GM23248 (cell line): ENCODE measurements around the gene NAAA. TPM values are rescaled to one million over a fixed set of nuclear protein-coding genes. Genes with fewer than 3 reads are reported as not detected.
"Not testable (repeated sequence)": the region's sequence is repeated elsewhere in the genome, so short reads cannot be mapped to it uniquely, and the experiment has no call there.

Source experiments
- DNase-seq: peaks from one replicate; pipeline ENCODE4 v3.0.0-alpha.2; 2015
- H2AFZ ChIP-seq: fragments of 200-600 bp; sonication (generic); 2 replicates; pipeline ENCODE4 v1.6.1; 2016; ENCODE audit warnings: antibody characterized with exemption
- H3F3A ChIP-seq: fragments of 200-600 bp; sonication (generic); 2 replicates; pipeline ENCODE4 v1.6.1; 2016; ENCODE audit warnings: mild to moderate bottlenecking, antibody characterized with exemption, mixed run types; ENCODE audit not compliant: insufficient read depth
- H3K27ac ChIP-seq: fragments of 200-600 bp; sonication (generic); 2 replicates; pipeline ENCODE4 v1.5.1; 2016; ENCODE audit warnings: mild to moderate bottlenecking
- H3K27me3 ChIP-seq: fragments of 200-600 bp; sonication (generic); replicated peaks from 2 replicates; pipeline ENCODE4 v1.6.1; 2016; ENCODE audit warnings: mild to moderate bottlenecking; ENCODE audit not compliant: insufficient read depth
- H3K36me3 ChIP-seq: fragments of 200-600 bp; sonication (generic); 2 replicates; pipeline ENCODE4 v1.6.1; 2016; ENCODE audit warnings: low read depth, mild to moderate bottlenecking
- H3K4me1 ChIP-seq: fragments of 200-600 bp; sonication (generic); 2 replicates; pipeline ENCODE4 v1.6.1; 2016; ENCODE audit warnings: mild to moderate bottlenecking; ENCODE audit not compliant: insufficient read depth
- H3K4me2 ChIP-seq: fragments of 200-600 bp; sonication (generic); one replicate; pipeline ENCODE4 v1.6.1; 2016; ENCODE audit warnings: mild to moderate bottlenecking; ENCODE audit not compliant: unreplicated experiment
- H3K4me3 ChIP-seq: fragments of 200-600 bp; sonication (generic); 2 replicates; pipeline ENCODE4 v1.5.1; 2016; ENCODE audit warnings: mild to moderate bottlenecking
- H3K79me2 ChIP-seq: fragments of 200-600 bp; sonication (generic); 2 replicates; pipeline ENCODE4 v1.6.1; 2016; ENCODE audit warnings: mild to moderate bottlenecking; ENCODE audit not compliant: insufficient read depth
- H3K9ac ChIP-seq: fragments of 200-600 bp; sonication (generic); 2 replicates; pipeline ENCODE4 v1.6.1; 2016; ENCODE audit warnings: mild to moderate bottlenecking
- H3K9me2 ChIP-seq: fragments of 200-600 bp; sonication (generic); 2 replicates; pipeline ENCODE4 v1.6.1; 2016; ENCODE audit warnings: mixed run types, mild to moderate bottlenecking, moderate library complexity; ENCODE audit not compliant: insufficient read depth
- H3K9me3 ChIP-seq: fragments of 200-600 bp; sonication (generic); one replicate; pipeline ENCODE4 v1.6.1; 2017; ENCODE audit warnings: low read depth
- H4K20me1 ChIP-seq: fragments of 200-600 bp; sonication (generic); 2 replicates; pipeline ENCODE4 v1.6.0; 2016; ENCODE audit not compliant: insufficient read depth
- EZH2 ChIP-seq: fragments of 200-600 bp; sonication (generic); IDR thresholded peaks from 2 replicates; pipeline ENCODE4 v1.6.1; 2018; ENCODE audit warnings: antibody characterized with exemption, mild to moderate bottlenecking; ENCODE audit not compliant: insufficient read depth, poor library complexity, severe bottlenecking
- EZH2phosphoT487 ChIP-seq: fragments of 200-600 bp; sonication (generic); IDR thresholded peaks from 2 replicates; pipeline ENCODE4 v1.6.1; 2018; ENCODE audit warnings: antibody characterized with exemption, moderate library complexity, mild to moderate bottlenecking, low read depth; ENCODE audit not compliant: insufficient read depth
- WGBS, 2 experiments: methylation state at CpG; one replicate each; pipeline ENCODE4 v1.1.6; 2015 to 2017; ENCODE audit warnings: low lambda C conversion rate in 2 of 2, low coverage in 1 of 2; ENCODE audit errors: missing lambda C conversion rate in 2 of 2; 5-methylcytosine and 5-hydroxymethylcytosine counted together
- in situ Hi-C: fragments of 300-500 bp; cut with MboI; formaldehyde crosslinking; loops from 2 replicates; pipeline ENCODE4 v1.15.0; 2020
- polyA plus RNA-seq: library from polyadenylated mRNA; unstranded; fragments of >200 nt; fragmentation: Nextera tagmentation; extraction: Ambion mirVana; gene quantifications from 2 replicates; pipeline ENCODE4 v1.2.1, GENCODE V29; 2016
- total RNA-seq: library from RNA; depleted of rRNA; stranded (reverse); fragments of >200 nt; shearing (Covaris generic); gene quantifications from 2 replicates; pipeline ENCODE4 v1.2.3, GENCODE V29; 2014

NAAA gene
- total and polyA plus RNA-seq, 2 experiments from 2014 or later = 34.3 to 56.4 TPM

DNA sequence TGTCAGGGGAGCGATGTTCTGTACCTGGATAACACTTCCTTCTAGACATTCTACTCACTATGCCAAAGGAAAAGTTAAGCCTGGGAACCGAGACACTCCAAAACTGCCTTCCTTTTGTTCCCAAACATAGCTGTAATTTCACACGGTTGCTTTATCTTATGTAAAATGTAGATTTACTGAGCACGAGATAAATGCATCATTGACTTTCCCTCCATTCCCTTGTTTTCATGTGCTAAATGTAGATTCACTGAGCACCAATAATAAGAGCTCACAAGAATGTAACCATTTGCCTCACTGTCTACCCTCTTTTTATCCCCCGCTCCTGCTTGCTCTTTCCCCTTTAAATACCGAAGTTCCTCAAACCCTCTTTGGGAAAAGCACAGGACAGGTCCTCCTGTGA, 27.8 kb downstream of the NAAA start:
- H3K79me2 ChIP-seq = no peaks in the 10 kb centered on the region
- 0 out of 2 replicates have a peak, but pooled peaks cover 3% of the 10 kb centered on the region for H3K4me1 ChIP-seq
- no peak overlapping the region for H3K27ac ChIP-seq
- no peak overlapping the region for H3K9ac ChIP-seq
- in situ Hi-C loops = no loop called here
- H3K27me3 ChIP-seq = no peaks in the 10 kb centered on the region
- no peaks in the 10 kb centered on the region for H3K36me3 ChIP-seq
- WGBS, 2 experiments = 65 to 66% methylated on average over 6 of the region's 6 CpGs
- peaks cover 4% of the 10 kb centered on the region; the same call in 1 of the 2 replicates for H3F3A ChIP-seq
- H3K9me2 ChIP-seq = no peaks in the 10 kb centered on the region
- no peak overlapping the region for H3K4me2 ChIP-seq
- no peak for TF ChIP-seq EZH2phosphoT487
- TF ChIP-seq EZH2 = no peak
- DNase-seq = no peak
- H4K20me1 ChIP-seq = no peaks in the 10 kb centered on the region
- no peak overlapping the region for H3K4me3 ChIP-seq
- H2AFZ ChIP-seq = no peak overlapping the region
- H3K9me3 ChIP-seq = no peaks in the 10 kb centered on the region

DNA sequence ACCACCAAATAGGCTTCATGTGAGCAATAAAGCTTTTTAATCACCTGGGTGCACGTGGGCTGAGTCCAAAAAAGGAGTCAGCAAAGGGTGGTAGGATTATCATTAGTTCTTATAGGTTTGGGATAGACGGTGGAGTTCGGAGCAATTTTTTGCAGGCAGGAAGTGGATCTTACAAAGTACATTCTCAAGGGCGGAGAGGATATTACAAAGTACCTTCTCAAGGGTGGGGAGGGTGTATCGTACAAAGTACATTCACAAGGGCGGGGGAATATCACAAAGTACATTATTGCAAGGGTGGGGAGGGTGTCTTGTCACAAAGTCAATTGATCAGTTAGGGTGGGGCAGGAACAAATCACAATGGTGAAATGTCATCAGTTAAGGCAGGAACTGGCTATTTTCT, 30.0 kb downstream of the NAAA start:
- not testable (repeated sequence) for H3K27ac ChIP-seq

DNA sequence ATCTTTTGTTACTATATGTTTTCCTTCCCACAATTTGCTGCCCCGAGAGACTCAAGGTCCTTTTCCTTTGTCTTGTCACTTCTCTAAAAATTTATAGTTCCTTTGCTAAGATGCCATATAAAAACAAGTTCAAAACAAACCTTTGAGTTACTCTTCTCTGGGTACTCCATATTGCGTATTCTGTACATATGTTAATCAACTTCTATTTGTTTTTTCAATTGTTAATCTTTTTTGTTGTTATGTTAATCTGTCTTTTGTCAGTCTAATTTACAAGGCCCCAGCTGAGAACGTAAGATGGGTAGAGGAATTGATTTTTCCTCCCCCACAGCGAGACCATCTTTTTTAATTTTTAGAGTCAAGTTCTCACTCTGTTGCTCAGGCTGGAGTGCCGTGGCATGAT, 31.4 kb downstream of the NAAA start:
- H3K79me2 ChIP-seq = no peaks in the 10 kb centered on the region
- no peak overlapping the region for H3K4me3 ChIP-seq
- no peaks in the 10 kb centered on the region for H3K36me3 ChIP-seq
- in situ Hi-C loops = no loop called here
- H3K9me2 ChIP-seq = no peaks in the 10 kb centered on the region
- H3K9me3 ChIP-seq = no peaks in the 10 kb centered on the region
- TF ChIP-seq EZH2phosphoT487 = no peak
- no peaks in the 10 kb centered on the region for H3K4me1 ChIP-seq
- no peak overlapping the region for H3K4me2 ChIP-seq
- H4K20me1 ChIP-seq = no peaks in the 10 kb centered on the region
- H3K27ac ChIP-seq = no peak overlapping the region
- 69 to 73% methylated on average over 5 of the region's 5 CpGs for WGBS, 2 experiments
- no peaks in the 10 kb centered on the region for H3K27me3 ChIP-seq
- H3F3A ChIP-seq = no peaks in the 10 kb centered on the region
- no peak overlapping the region for H3K9ac ChIP-seq
- no peak for DNase-seq
- H2AFZ ChIP-seq = no peak overlapping the region

More for the DNA sequence above, 30.0 kb downstream of the NAAA start:
- H3K9me2 ChIP-seq, DNase-seq, H3K27me3 ChIP-seq, H2AFZ ChIP-seq, H3K9me3 ChIP-seq, in situ Hi-C loops, H3K9ac ChIP-seq, H3K4me3 ChIP-seq, H3K36me3 ChIP-seq, H3K4me2 ChIP-seq, H3F3A ChIP-seq, H3K4me1 ChIP-seq, H3K79me2 ChIP-seq, H4K20me1 ChIP-seq: not testable (repeated sequence)
- 92 to 93% methylated on average over 6 of the region's 6 CpGs for WGBS, 2 experiments

DNA sequence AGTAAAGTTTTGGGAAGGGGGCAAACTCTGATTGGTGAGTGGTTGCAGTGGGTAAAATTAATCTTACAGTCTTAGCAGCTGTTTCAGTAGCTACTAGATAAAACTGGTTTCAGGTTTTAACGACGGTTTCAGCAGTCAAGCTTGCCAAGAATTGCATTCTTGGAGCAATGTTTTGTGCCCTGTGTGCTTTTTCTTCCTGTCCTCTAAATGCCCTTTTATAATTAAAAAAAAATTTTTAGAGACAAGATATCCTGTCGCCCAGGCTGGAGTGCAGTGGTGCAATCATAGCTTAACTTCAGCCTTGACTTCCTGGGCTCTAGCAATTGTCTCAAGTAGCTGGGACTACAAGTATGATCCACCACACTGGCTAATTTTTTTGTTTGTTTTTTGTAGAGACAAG, 32.3 kb downstream of the NAAA start:
- H3F3A ChIP-seq = no peaks in the 10 kb centered on the region
- H3K4me3 ChIP-seq = no peak overlapping the region
- H3K36me3 ChIP-seq = no peaks in the 10 kb centered on the region
- no peak overlapping the region for H3K27ac ChIP-seq
- in situ Hi-C loops = no loop called here
- 13% methylated on average over 3 of the region's 3 CpGs for WGBS, 2 experiments
- TF ChIP-seq EZH2 = no peak
- TF ChIP-seq EZH2phosphoT487 = no peak
- no peaks in the 10 kb centered on the region for H3K4me1 ChIP-seq
- DNase-seq = peak; percentile 4
- H4K20me1 ChIP-seq = no peaks in the 10 kb centered on the region
- no peak overlapping the region for H3K9ac ChIP-seq
- H3K9me3 ChIP-seq = no peaks in the 10 kb centered on the region
- H3K4me2 ChIP-seq = no peak overlapping the region
- no peaks in the 10 kb centered on the region for H3K9me2 ChIP-seq
- H2AFZ ChIP-seq = no peak overlapping the region; the same call in 1 of the 2 replicates
- no peaks in the 10 kb centered on the region for H3K27me3 ChIP-seq
- no peaks in the 10 kb centered on the region for H3K79me2 ChIP-seq

DNA sequence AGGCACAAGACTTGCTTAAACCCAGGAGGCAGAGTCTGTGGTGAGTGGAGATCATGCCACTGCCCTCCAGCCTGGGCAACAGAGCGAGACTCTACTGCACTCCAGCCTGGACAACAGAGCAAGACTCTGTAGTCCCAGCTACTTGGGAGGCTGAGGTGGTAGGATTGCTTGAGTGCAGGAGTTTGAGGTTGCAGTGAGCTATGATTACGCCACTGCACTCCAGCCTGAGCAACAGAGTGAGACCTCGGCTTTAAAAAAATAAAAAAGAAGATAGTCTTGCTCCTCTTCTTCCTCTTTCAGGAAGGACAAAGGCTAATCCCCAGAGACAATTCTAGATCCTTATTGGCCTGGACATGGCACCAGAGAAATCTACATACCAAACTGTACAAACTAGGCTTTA, 32.8 kb downstream of the NAAA start:
- H3K9me3 ChIP-seq = no peaks in the 10 kb centered on the region
- H3K4me1 ChIP-seq = no peaks in the 10 kb centered on the region
- H3K36me3 ChIP-seq = no peaks in the 10 kb centered on the region
- 86 to 87% methylated on average over 3 of the region's 3 CpGs for WGBS, 2 experiments
- TF ChIP-seq EZH2 = no peak
- TF ChIP-seq EZH2phosphoT487 = no peak
- no peaks in the 10 kb centered on the region for H3F3A ChIP-seq
- no peak overlapping the region for H3K27ac ChIP-seq
- no peak overlapping the region for H2AFZ ChIP-seq
- in situ Hi-C loops = no loop called here
- DNase-seq = no peak
- H3K4me2 ChIP-seq = no peak overlapping the region
- no peaks in the 10 kb centered on the region for H4K20me1 ChIP-seq
- no peaks in the 10 kb centered on the region for H3K79me2 ChIP-seq
- no peak overlapping the region for H3K9ac ChIP-seq
- H3K9me2 ChIP-seq = no peaks in the 10 kb centered on the region
- no peaks in the 10 kb centered on the region for H3K27me3 ChIP-seq
- no peak overlapping the region for H3K4me3 ChIP-seq
